Measurements from ENCODE around the gene HELZ. TPM values are rescaled to one million over a fixed set of nuclear protein-coding genes. Genes with fewer than 3 reads are reported as not detected.

Gene HELZ
- total and polyA plus RNA-seq, 2 donors (not counting 1 experiment from before 2014, with no cell fraction given): 10.4 to 97.8 TPM

- H3K9me3 ChIP-seq (ENCODE audit: control extremely low read depth in 1 of 3, control insufficient read depth in 2 of 3, insufficient read depth in 1 of 3, low read length in 2 of 3): no peaks in the 10 kb centered on the region
- H2AFZ ChIP-seq (ENCODE audit: insufficient read depth, low read depth, low read length, poor library complexity, severe bottlenecking): no peak overlapping the region
- no CpG with 5 or more reads among the region's 3 CpGs for WGBS (ENCODE audit: insufficient coverage)
- H3K4me1 Mint-ChIP-seq: peaks cover 4% of the 10 kb centered on the region
- H3K9ac ChIP-seq (ENCODE audit: low read length): no peak overlapping the region
- no peak overlapping the region for H3K4me3 ChIP-seq (ENCODE audit: control extremely low read depth in 1 of 5, extremely low read depth in 1 of 5, insufficient read depth in 1 of 5, low read depth in 2 of 5, low read length in 4 of 5)
- H3K4me2 ChIP-seq (replicated peaks; ENCODE audit: low read depth, low read length, poor library complexity, severe bottlenecking): no peak overlapping the region
- intact Hi-C loops (cut with micrococcal nuclease): no loop called here
- H3K27ac ChIP-seq (ENCODE audit: low read length in 2 of 2): no peak overlapping the region
- peaks cover 0 to 4% of the 10 kb centered on the region in 2 donors for H3K4me1 ChIP-seq (ENCODE audit: control insufficient read depth in 2 of 2, insufficient read depth in 2 of 2, low read length in 2 of 2)
- no peak overlapping the region for H3K4me3 Mint-ChIP-seq
- no peaks in the 10 kb centered on the region for H3K27me3 ChIP-seq (replicated peaks in 1 of 4; ENCODE audit: control extremely low read depth in 1 of 4, control insufficient read depth in 3 of 4, insufficient read depth in 4 of 4, low read length in 3 of 4)
- H4K20me1 ChIP-seq (ENCODE audit: control insufficient read depth, insufficient read depth, low read length, poor library complexity, severe bottlenecking): no peaks in the 10 kb centered on the region
- H3K27ac Mint-ChIP-seq: no peak overlapping the region
- H3K79me2 ChIP-seq (ENCODE audit: control insufficient read depth, insufficient read depth, low read length): no peaks in the 10 kb centered on the region
- no peaks in the 10 kb centered on the region for H3K27me3 Mint-ChIP-seq
- ChIA-PET CTCF (no interaction called here), POLR2A (no interaction called here)
- DNase-seq (no peak), ATAC-seq (ENCODE audit: low read depth) (no peak)
- peaks cover 2 to 28% of the 10 kb centered on the region in 2 experiments for H3K36me3 ChIP-seq (replicated peaks in 1 of 2; ENCODE audit: control extremely low read depth in 1 of 2, control insufficient read depth in 1 of 2, extremely low read depth in 1 of 2, insufficient read depth in 2 of 2, low read length in 1 of 2)
- TF ChIP-seq, protein P1, sequence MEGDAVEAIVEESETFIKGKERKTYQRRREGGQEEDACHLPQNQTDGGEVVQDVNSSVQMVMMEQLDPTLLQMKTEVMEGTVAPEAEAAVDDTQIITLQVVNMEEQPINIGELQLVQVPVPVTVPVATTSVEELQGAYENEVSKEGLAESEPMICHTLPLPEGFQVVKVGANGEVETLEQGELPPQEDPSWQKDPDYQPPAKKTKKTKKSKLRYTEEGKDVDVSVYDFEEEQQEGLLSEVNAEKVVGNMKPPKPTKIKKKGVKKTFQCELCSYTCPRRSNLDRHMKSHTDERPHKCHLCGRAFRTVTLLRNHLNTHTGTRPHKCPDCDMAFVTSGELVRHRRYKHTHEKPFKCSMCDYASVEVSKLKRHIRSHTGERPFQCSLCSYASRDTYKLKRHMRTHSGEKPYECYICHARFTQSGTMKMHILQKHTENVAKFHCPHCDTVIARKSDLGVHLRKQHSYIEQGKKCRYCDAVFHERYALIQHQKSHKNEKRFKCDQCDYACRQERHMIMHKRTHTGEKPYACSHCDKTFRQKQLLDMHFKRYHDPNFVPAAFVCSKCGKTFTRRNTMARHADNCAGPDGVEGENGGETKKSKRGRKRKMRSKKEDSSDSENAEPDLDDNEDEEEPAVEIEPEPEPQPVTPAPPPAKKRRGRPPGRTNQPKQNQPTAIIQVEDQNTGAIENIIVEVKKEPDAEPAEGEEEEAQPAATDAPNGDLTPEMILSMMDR (IDR thresholded peaks at IDR 0.05): no peak
- TF ChIP-seq EZH2 (IDR thresholded peaks at IDR 0.05; ENCODE audit: borderline replicate concordance, insufficient read depth, low read depth, low read length, poor library complexity, severe bottlenecking): no peak
- H3K9me3 Mint-ChIP-seq (ENCODE audit: insufficient read depth): no peaks in the 10 kb centered on the region
Observed at GRCh38 chr17:67128700-67129099, 116.3 kb downstream of the HELZ start.

GRCh38 chr17:67127925-67128324 lies 117.1 kb downstream of the HELZ start:
- intact Hi-C loops (cut with micrococcal nuclease): no loop called here
- no peaks in the 10 kb centered on the region for H3K27me3 ChIP-seq (replicated peaks in 1 of 4; ENCODE audit: control extremely low read depth in 1 of 4, control insufficient read depth in 3 of 4, insufficient read depth in 4 of 4, low read length in 3 of 4)
- no peak overlapping the region for H3K4me3 Mint-ChIP-seq
- H3K27me3 Mint-ChIP-seq: no peaks in the 10 kb centered on the region
- no CpG with 5 or more reads among the region's 2 CpGs for WGBS (ENCODE audit: insufficient coverage)
- ChIA-PET CTCF (no interaction called here), POLR2A (no interaction called here)
- no peak overlapping the region for H3K9ac ChIP-seq (ENCODE audit: low read length)
- TF ChIP-seq EZH2 (IDR thresholded peaks at IDR 0.05; ENCODE audit: borderline replicate concordance, insufficient read depth, low read depth, low read length, poor library complexity, severe bottlenecking): no peak
- TF ChIP-seq, protein P1 (IDR thresholded peaks at IDR 0.05): no peak
- no peaks in the 10 kb centered on the region for H3K79me2 ChIP-seq (ENCODE audit: control insufficient read depth, insufficient read depth, low read length)
- no peak overlapping the region for H3K4me3 ChIP-seq (ENCODE audit: control extremely low read depth in 1 of 5, extremely low read depth in 1 of 5, insufficient read depth in 1 of 5, low read depth in 2 of 5, low read length in 4 of 5)
- no peak overlapping the region for H3K27ac ChIP-seq (ENCODE audit: low read length in 2 of 2)
- H3K9me3 ChIP-seq (ENCODE audit: control extremely low read depth in 1 of 3, control insufficient read depth in 2 of 3, insufficient read depth in 1 of 3, low read length in 2 of 3): no peaks in the 10 kb centered on the region
- H3K4me2 ChIP-seq (replicated peaks; ENCODE audit: low read depth, low read length, poor library complexity, severe bottlenecking): no peak overlapping the region
- H3K4me1 ChIP-seq (ENCODE audit: control insufficient read depth in 2 of 2, insufficient read depth in 2 of 2, low read length in 2 of 2): peaks cover 0 to 4% of the 10 kb centered on the region in 2 donors
- no peak overlapping the region for H3K27ac Mint-ChIP-seq
- H2AFZ ChIP-seq (ENCODE audit: insufficient read depth, low read depth, low read length, poor library complexity, severe bottlenecking): no peak overlapping the region
- no peaks in the 10 kb centered on the region for H3K9me3 Mint-ChIP-seq (ENCODE audit: insufficient read depth)
- no peaks in the 10 kb centered on the region for H4K20me1 ChIP-seq (ENCODE audit: control insufficient read depth, insufficient read depth, low read length, poor library complexity, severe bottlenecking)
- H3K36me3 ChIP-seq (replicated peaks in 1 of 2; ENCODE audit: control extremely low read depth in 1 of 2, control insufficient read depth in 1 of 2, extremely low read depth in 1 of 2, insufficient read depth in 2 of 2, low read length in 1 of 2): peaks cover 2 to 29% of the 10 kb centered on the region in 2 experiments
- DNase-seq (no peak), ATAC-seq (ENCODE audit: low read depth) (no peak)
- H3K4me1 Mint-ChIP-seq: peaks cover 4% of the 10 kb centered on the region

Measured in B cell (primary cell).